Left lung (tissue), 10 donors: Measurements from ENCODE around the gene STK40. TPM values are rescaled to one million over a fixed set of nuclear protein-coding genes. Genes with fewer than 3 reads are reported as not detected.
A peak's percentile ranks its signal among the peaks of the same experiment; 100 is the strongest.

Source experiments
- ATAC-seq: fragments of 200-7000 bp; cut with Tn5 transposase; one replicate; pipeline ENCODE4 v1.9.1; 2020; ENCODE audit warnings: moderate library complexity
- DNase-seq, 4 donors: peaks; one replicate each; pipeline ENCODE4 v3.0.0-alpha.2; 2013 to 2020
- H3K27ac ChIP-seq, 2 donors: fragments of 200-600 bp; sonication (generic) in 1 of 2; one replicate each; pipeline versions ENCODE4 v1.5.0 to v1.8.0; 2020 to 2021
- H3K27me3 ChIP-seq, 2 donors: fragments of 200-600 bp; sonication (generic) in 1 of 2; one replicate each; pipeline versions ENCODE4 v1.5.0 to v1.8.0; 2020 to 2021
- H3K36me3 ChIP-seq, 2 donors: fragments of 200-600 bp; sonication (generic) in 1 of 2; one replicate each; pipeline versions ENCODE4 v1.5.0 to v1.8.0; 2020 to 2021
- H3K4me1 ChIP-seq, 2 donors: fragments of 200-600 bp; one replicate each; pipeline ENCODE4 v1.8.0; 2021
- H3K4me3 ChIP-seq, 2 donors: fragments of 200-600 bp; sonication (generic) in 1 of 2; one replicate each; pipeline versions ENCODE4 v1.5.0 to v1.8.0; 2020 to 2021; ENCODE audit warnings: mild to moderate bottlenecking in 1 of 2
- H3K9me3 ChIP-seq, 2 donors: fragments of 200-600 bp; sonication (generic) in 1 of 2; one replicate each; pipeline versions ENCODE4 v1.5.0 to v1.8.0; 2020 to 2021
- intact Hi-C, 2 donors: fragments of 100-400 bp; cut with DNase I; formaldehyde crosslinking; loops; one replicate each; pipeline versions ENCODE4 v1.11.2 to v1.14.2; 2022
- polyA plus RNA-seq, 6 donors: library from polyadenylated mRNA; unstranded; fragments of 120-200 nt; gene quantifications; one replicate each; pipeline ENCODE4 v1.2.1, GENCODE V29; 2013; ENCODE audit not compliant: insufficient read length in 6 of 6
- total RNA-seq, 2 donors: library from RNA; stranded (reverse); fragmentation: NEBNext Ultra II Directional; extraction: Animal tissue kit (Norgen Biotek cat#: 25700); gene quantifications; one replicate each; pipeline ENCODE4 v1.2.1, GENCODE V29; 2021
- TF ChIP-seq, protein P1 (sequence below), 2 donors: fragments of 200-600 bp; sonication (generic) in 1 of 2; IDR thresholded peaks; one replicate each; pipeline versions ENCODE4 v1.5.0 to v1.8.0; 2021; ENCODE audit warnings: antibody characterized with exemption in 2 of 2
- donor health status: DM: no; HTN: yes; CAD: no.
- donor health status: DM: no; HTN: no; CAD: no.

The STK40 gene
- total and polyA plus RNA-seq, 8 donors: 29.3 to 97.7 (median 35.7) TPM

DNA sequence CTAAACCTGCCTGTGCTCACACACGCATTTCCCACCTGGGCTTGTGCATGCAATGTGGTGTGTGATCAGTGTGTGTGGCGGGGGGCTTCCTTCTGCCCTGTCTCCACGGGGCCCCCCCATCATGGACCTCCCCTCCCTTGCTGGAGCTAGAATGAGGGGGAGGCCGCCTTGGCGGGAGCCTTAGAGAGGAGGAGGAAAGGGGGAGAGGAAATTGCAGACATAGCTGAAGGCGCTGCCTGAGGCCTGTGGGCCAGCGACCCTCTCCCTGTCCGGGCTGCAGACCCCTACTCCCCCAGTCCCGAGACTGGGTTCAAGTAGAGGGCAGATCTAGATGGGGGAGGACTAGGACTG lies 61.4 kb downstream of the STK40 start:
- H3K4me3 ChIP-seq: peak overlapping the region in 1 of 2 donors; percentile 89
- peaks cover 0 to 4% of the 10 kb centered on the region in 2 donors for H3K36me3 ChIP-seq
- H3K27me3 ChIP-seq: peaks cover 0 to 27% of the 10 kb centered on the region in 2 donors
- intact Hi-C loops: no loop called here
- peaks cover 15 to 56% of the 10 kb centered on the region in 2 donors for H3K4me1 ChIP-seq
- DNase-seq (peak in 1 of 4 donors; percentile 44), ATAC-seq (no peak)
- H3K9me3 ChIP-seq: no peaks in the 10 kb centered on the region
- TF ChIP-seq, protein P1, sequence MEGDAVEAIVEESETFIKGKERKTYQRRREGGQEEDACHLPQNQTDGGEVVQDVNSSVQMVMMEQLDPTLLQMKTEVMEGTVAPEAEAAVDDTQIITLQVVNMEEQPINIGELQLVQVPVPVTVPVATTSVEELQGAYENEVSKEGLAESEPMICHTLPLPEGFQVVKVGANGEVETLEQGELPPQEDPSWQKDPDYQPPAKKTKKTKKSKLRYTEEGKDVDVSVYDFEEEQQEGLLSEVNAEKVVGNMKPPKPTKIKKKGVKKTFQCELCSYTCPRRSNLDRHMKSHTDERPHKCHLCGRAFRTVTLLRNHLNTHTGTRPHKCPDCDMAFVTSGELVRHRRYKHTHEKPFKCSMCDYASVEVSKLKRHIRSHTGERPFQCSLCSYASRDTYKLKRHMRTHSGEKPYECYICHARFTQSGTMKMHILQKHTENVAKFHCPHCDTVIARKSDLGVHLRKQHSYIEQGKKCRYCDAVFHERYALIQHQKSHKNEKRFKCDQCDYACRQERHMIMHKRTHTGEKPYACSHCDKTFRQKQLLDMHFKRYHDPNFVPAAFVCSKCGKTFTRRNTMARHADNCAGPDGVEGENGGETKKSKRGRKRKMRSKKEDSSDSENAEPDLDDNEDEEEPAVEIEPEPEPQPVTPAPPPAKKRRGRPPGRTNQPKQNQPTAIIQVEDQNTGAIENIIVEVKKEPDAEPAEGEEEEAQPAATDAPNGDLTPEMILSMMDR (IDR thresholded peaks at IDR 0.05): no peak
- peak overlapping the region; percentile 82 to 86 for H3K27ac ChIP-seq

DNA sequence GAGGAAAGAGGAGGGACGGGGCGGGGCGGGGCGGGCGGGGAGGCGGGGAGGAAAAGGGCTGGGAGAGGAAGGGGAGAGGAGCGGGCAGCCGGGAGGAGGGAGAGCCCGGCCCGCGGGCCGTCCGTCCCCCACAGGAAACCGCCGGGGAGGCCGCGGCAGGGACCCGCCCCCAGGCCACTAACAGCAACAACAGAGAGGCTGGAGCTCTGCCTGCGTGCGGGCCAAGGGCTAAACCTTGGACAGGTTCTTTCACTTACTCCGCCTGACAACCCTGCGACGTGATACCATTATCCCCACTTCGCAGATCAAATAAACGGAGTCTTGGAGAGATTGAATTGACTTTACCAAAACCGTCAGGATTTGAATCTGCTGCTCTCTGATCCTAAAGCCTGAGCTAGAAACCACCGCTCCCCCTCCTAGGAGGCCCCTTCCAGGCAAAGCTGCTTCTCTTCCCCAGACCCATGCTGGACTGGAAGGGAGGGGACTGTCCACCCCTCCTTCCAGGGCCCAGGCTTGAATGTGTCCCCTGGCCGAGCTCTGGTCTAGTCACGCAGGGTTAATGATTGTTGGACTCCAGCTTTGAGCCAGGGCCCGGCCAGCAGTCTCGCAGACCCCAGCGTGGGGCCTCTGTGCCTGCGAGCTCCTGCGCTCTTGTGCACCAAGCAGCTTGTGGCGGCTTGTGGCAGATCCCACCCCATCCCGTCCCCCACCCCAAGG lies 61.9 kb downstream of the STK40 start, which contains the start of gene EVA1B:
Gene EVA1B, minus strand, starts transcription at position 10 of the 717 bp plus-strand sequence. CDS start 608 bp downstream, outside the sequence.
- Histone ChIP-seq H3K4me3 (peak within 1 kb of the TSS; percentile 69 to 89), H3K27ac (peak within 1 kb of the TSS; percentile 82 to 86), H3K4me1 (peaks cover 12 to 51% of the 10 kb centered on the region in 2 donors), H3K9me3 (no peaks in the 10 kb centered on the region), H3K27me3 (peaks cover 0 to 27% of the 10 kb centered on the region in 2 donors), H3K36me3 (peaks cover 0 to 4% of the 10 kb centered on the region in 2 donors)
- DNase-seq (peak; percentile 82 to 94 (median 88)), ATAC-seq (peak; percentile 71)
- intact Hi-C loops: no loop called here
- TF ChIP-seq, protein P1 (IDR thresholded peaks at IDR 0.05): no peak

DNA sequence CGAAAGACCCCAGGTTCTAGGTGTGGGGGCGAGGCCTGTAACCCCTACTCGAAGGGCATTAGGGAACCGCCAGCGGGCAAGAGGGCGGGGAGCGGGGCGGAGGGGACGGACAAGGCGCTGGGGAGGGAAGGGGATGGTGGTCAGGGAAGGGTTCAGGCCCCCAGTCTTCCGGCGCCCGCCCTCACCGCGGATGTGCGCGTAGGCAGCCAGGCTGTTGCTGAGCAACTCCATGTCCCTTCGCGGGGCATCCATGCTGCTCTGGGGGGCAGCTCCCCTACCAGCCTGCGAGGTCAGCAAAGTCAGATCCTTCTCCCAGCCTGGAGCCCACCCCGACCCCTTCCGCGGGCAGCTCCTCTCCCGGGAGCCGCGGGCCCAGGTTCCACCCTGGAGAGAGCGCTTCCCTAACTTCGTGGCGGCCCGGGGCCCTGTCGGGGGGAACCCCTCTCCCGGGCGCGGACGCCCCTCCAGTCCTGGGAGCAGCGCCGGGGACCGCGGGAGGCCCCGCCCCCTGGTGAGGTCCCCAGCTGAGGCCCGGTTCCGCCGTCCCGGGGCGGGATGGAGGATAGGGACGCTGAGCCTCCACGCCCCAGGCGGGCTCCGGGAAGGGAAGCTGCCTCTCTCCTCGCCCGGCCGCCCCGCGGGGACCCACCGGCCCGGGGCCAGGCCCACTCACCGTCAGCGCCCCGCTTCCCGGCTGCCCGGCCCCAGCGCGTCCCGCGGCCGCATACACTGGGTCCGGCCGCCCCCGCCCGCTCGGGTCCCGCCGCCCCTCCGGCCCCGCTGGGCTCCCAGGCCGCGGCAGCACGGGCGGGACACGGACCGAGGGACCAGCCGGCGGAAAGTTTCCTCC lies 62.7 kb downstream of the STK40 start:
- intact Hi-C loops: no loop called here
- peaks cover 12 to 47% of the 10 kb centered on the region in 2 donors for H3K4me1 ChIP-seq
- peaks cover 0 to 4% of the 10 kb centered on the region in 2 donors for H3K36me3 ChIP-seq
- peaks cover 0 to 27% of the 10 kb centered on the region in 2 donors for H3K27me3 ChIP-seq
- TF ChIP-seq, protein P1 (IDR thresholded peaks at IDR 0.05): no peak
- peak overlapping the region; percentile 82 to 86 for H3K27ac ChIP-seq
- ATAC-seq (peak; percentile 4), DNase-seq (peak; percentile 51 to 90 (median 59))
- H3K4me3 ChIP-seq: peak overlapping the region; percentile 69 to 89
- no peaks in the 10 kb centered on the region for H3K9me3 ChIP-seq

DNA sequence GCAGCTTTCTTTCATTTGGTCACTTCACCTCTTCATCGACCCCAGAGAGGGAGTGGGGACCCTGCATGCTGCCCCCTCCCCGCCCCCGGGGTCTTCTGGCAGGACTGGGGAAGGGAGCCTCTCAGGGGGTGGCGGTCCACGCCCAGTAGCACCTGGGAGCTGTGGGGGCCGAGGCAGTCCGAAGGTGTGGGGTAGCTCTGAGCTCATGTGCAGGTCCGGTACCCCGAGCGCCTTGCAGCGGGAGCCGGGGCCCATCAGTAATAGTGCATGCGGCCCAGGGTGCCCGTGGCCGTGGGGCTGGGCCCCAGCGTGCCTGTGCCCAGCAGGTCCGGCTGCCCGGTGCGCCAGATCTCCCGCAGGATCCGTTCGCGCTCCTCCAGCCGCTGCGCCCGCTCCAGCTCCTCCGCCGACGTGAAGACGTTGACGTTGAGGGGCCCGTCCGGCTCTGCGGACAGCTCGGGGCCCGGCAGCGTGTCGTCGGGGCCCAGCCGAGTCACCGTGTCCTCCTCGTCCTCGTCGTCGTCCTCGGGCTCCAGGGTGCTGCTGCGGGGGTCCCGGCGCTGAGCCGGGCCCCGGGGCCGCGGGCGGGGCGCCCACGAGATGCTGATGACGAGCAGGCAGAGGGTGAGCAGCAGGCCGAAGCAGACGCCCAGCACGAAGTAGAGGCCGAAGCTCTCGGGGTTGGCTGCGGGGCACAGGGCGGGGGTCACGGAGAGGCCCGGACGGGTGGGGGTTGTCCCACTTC lies 63.5 kb downstream of the STK40 start:
- no peaks in the 10 kb centered on the region for H3K9me3 ChIP-seq

More for the DNA sequence above, 63.5 kb downstream of the STK40 start:
- peaks cover 0 to 27% of the 10 kb centered on the region in 2 donors for H3K27me3 ChIP-seq
- TF ChIP-seq, protein P1 (IDR thresholded peaks at IDR 0.05): no peak
- intact Hi-C loops: no loop called here
- H3K4me3 ChIP-seq: peak overlapping the region; percentile 69 to 89
- H3K36me3 ChIP-seq: peaks cover 0 to 4% of the 10 kb centered on the region in 2 donors
- DNase-seq (peak in 3 of 4 donors; percentile 15 to 81 (median 18)), ATAC-seq (no peak)
- peaks cover 12 to 47% of the 10 kb centered on the region in 2 donors for H3K4me1 ChIP-seq
- H3K27ac ChIP-seq: peak overlapping the region; percentile 82 to 86
